Esophagus muscularis mucosa (tissue), 4 donors: ENCODE results near the gene VAV1. TPM values are rescaled to one million over a fixed set of nuclear protein-coding genes. Genes with fewer than 3 reads are reported as not detected.

Experiments used
- DNase-seq: peaks from one replicate; pipeline ENCODE4 v3.0.0-alpha.2; 2017; ENCODE audit errors: extremely low spot score
- H3K27ac ChIP-seq, 4 donors: fragments of 200-600 bp; sonication (generic); replicated peaks in 1 of 4; 1 replicate in 3 of 4; 2 replicates in 1 of 4; pipeline ENCODE4 v1.5.1; 2016 to 2019; ENCODE audit warnings: mild to moderate bottlenecking in 1 of 4
- H3K27me3 ChIP-seq, 4 donors: fragments of 200-600 bp; sonication (generic); one replicate each; pipeline versions ENCODE4 v1.5.1 to v1.6.0; 2016 to 2019
- H3K36me3 ChIP-seq, 4 donors: fragments of 200-600 bp; sonication (generic); one replicate each; pipeline ENCODE4 v1.5.1; 2016 to 2019
- H3K4me1 ChIP-seq, 4 donors: fragments of 200-600 bp; sonication (generic); one replicate each; pipeline ENCODE4 v1.5.1; 2016 to 2019
- H3K4me3 ChIP-seq, 4 donors: fragments of 200-600 bp; sonication (generic); 1 replicate in 2 of 4; 2 replicates in 2 of 4; pipeline ENCODE4 v1.5.1; 2016 to 2019; ENCODE audit warnings: mild to moderate bottlenecking in 4 of 4, moderate library complexity in 1 of 4
- H3K9me3 ChIP-seq, 4 donors: fragments of 200-600 bp; sonication (generic); 1 replicate in 3 of 4; 2 replicates in 1 of 4; pipeline ENCODE4 v1.5.1; 2016 to 2019
- CTCF ChIP-seq, 3 experiments: fragments of 200-600 bp in 2 of 3; fragments of 450-650 bp in 1 of 3; sonication (generic) in 2 of 3; IDR thresholded peaks; one replicate each; pipeline ENCODE4 v1.5.1; 2017 to 2019; ENCODE audit warnings: antibody characterized with exemption in 3 of 3, mild to moderate bottlenecking in 2 of 3, moderate library complexity in 1 of 3
- EP300 ChIP-seq: sonication (generic); formaldehyde crosslinking; IDR thresholded peaks from one replicate; pipeline ENCODE4 v1.6.1; 2017; ENCODE audit warnings: antibody characterized with exemption
- POLR2A ChIP-seq: fragments of 450-650 bp; IDR thresholded peaks from one replicate; pipeline ENCODE4 v1.6.1; 2017; ENCODE audit warnings: antibody characterized with exemption, moderate library complexity, mild to moderate bottlenecking, low read depth
- POLR2AphosphoS5 ChIP-seq, 2 donors: sonication (generic); formaldehyde crosslinking; IDR thresholded peaks; one replicate each; pipeline ENCODE4 v1.6.1; 2017; ENCODE audit warnings: antibody characterized with exemption in 2 of 2
- WGBS: methylation state at CpG from one replicate; pipeline ENCODE4 v1.1.5; 2018; 5-methylcytosine and 5-hydroxymethylcytosine counted together
- intact Hi-C: fragments of 100-400 bp; cut with DNase I; formaldehyde crosslinking; loops from one replicate; pipeline ENCODE4 v1.15.1; 2023
- total RNA-seq, 4 donors: library from RNA; depleted of rRNA; stranded (reverse); fragments of >200 nt; gene quantifications; one replicate each; pipeline versions ENCODE4 v1.1.0 to v1.2.1, GENCODE V29; 2016

VAV1 gene
- total RNA-seq, 4 donors from 2014 or later, result 2.9 to 8.0 (median 4.1) TPM

DNA sequence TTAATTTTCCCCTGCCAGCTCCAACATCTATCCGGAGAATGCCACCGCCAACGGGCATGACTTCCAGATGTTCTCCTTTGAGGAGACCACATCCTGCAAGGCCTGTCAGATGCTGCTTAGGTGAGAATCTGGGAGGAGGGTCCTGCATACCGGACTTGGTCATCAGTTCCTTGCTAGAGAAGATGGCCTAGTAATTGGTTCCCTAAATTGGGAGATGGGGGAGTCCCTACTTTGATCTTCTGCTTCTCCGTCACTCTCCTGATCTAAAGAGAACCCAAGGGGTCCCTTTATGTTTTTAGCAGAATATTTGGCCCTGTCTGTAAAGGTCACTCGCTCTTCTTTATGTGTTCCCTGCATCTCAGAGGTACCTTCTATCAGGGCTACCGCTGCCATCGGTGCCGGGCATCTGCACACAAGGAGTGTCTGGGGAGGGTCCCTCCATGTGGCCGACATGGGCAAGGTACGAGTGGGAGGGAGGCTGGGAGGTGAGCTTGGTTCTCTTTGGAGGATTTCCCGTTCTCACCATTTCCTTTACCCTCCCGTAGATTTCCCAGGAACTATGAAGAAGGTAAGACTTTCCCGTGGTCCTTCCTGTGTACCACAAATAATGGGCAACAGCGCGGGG, 60.8 kb downstream of the VAV1 start:
- no peak overlapping the region for H3K27ac ChIP-seq
- H3K4me3 ChIP-seq, result no peak overlapping the region
- intact Hi-C loops, result no loop called here
- H3K9me3 ChIP-seq, result no peaks in the 10 kb centered on the region
- 91% methylated on average over 16 of the region's 16 CpGs for WGBS
- DNase-seq, result no peak
- peaks cover 0 to 29% (median 3%) of the 10 kb centered on the region in 4 donors for H3K27me3 ChIP-seq
- TF ChIP-seq POLR2A (no peak), EP300 (no peak), CTCF (IDR thresholded peaks at IDR 0.05) (no peak), POLR2AphosphoS5 (IDR thresholded peaks at IDR 0.05) (no peak)
- no peaks in the 10 kb centered on the region for H3K36me3 ChIP-seq
- H3K4me1 ChIP-seq, result no peaks in the 10 kb centered on the region

DNA sequence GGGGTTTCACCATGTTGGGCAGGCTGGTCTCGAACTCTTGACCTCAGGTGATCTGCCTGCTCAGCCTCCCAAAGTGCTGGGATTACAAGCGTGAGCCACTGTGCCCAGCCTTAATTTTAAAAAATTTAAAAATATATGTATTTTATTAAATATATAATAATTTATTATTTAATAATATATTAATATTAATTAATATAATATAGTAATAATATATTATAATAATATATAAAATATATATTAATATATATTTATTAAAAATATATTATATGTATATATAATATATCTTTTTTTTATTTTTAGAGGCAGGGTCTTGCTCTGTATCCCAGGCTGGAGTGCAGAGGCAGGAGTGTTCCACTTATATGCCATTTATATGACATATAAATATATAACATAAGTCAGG, 61.9 kb downstream of the VAV1 start:
- H3K27ac ChIP-seq, result no peak overlapping the region
- no peaks in the 10 kb centered on the region for H3K4me1 ChIP-seq
- TF ChIP-seq EP300 (no peak), POLR2A (no peak), CTCF (IDR thresholded peaks at IDR 0.05) (no peak)
- no peak for DNase-seq
- no peaks in the 10 kb centered on the region for H3K36me3 ChIP-seq
- intact Hi-C loops, result no loop called here
- WGBS, result 87% methylated on average over 2 of the region's 2 CpGs
- peaks cover 0 to 17% (median 0%) of the 10 kb centered on the region in 4 donors for H3K27me3 ChIP-seq
- no peak overlapping the region for H3K4me3 ChIP-seq
- H3K9me3 ChIP-seq, result no peaks in the 10 kb centered on the region

DNA sequence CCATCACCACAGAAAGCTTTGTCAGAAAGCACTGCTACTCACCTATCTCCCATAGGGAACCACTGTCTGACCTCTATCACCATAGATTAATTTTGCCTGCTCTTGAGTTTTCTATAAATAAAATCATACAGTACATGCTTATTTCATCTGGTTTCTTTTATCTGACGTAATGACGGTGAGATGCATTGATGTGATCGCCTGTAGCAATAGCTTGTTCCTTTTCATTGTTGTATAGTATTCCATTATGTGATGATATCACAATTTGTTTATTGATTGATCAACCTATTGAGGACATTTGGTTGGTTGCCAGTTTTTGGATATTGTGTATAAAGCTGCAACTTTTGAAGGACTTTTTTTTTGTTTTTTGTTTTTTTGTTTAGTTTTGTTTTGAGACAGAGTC, 63.0 kb downstream of the VAV1 start:
- TF ChIP-seq CTCF (IDR thresholded peaks at IDR 0.05), result no peak
- TF ChIP-seq POLR2A, result no peak
- no peak for TF ChIP-seq EP300
- TF ChIP-seq POLR2AphosphoS5 (IDR thresholded peaks at IDR 0.05), result no peak
- no peak overlapping the region for H3K27ac ChIP-seq
- no peaks in the 10 kb centered on the region for H3K36me3 ChIP-seq
- no peak overlapping the region for H3K4me3 ChIP-seq
- H3K9me3 ChIP-seq, result no peaks in the 10 kb centered on the region
- H3K4me1 ChIP-seq, result no peaks in the 10 kb centered on the region
- intact Hi-C loops, result no loop called here
- H3K27me3 ChIP-seq, result peaks cover 0 to 13% (median 0%) of the 10 kb centered on the region in 4 donors
- 87% methylated on average over 3 of the region's 3 CpGs for WGBS
- DNase-seq, result no peak

DNA sequence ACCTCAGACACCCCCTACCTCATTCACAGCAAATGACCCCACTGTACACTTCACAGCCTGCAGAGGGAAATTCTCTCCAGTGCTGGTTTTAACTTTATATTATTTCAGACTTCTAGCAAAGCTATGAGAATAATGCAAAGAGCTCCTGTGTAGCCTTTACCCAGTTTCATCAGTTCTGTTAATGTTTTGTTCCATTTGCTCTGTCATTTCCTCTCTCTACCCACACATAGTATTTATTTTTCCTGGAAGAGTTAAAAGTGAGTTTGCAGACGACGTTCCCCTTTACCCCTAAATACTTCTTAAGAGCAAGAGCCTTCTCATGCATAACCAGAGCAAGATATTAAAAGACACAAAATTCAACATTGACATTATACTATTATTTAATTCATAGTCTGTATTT, 65.0 kb downstream of the VAV1 start:
- WGBS, result 35% methylated on average over 2 of the region's 2 CpGs
- no peak for DNase-seq
- Histone ChIP-seq H3K36me3 (no peaks in the 10 kb centered on the region), H3K27ac (no peak overlapping the region), H3K9me3 (no peaks in the 10 kb centered on the region), H3K27me3 (peaks cover 0 to 7% (median 0%) of the 10 kb centered on the region in 4 donors), H3K4me1 (no peaks in the 10 kb centered on the region), H3K4me3 (no peak overlapping the region)
- intact Hi-C loops, result no loop called here
- no peak for TF ChIP-seq POLR2AphosphoS5 (IDR thresholded peaks at IDR 0.05)
- no peak for TF ChIP-seq POLR2A
- TF ChIP-seq EP300, result no peak
- TF ChIP-seq CTCF (IDR thresholded peaks at IDR 0.05), result no peak

DNA sequence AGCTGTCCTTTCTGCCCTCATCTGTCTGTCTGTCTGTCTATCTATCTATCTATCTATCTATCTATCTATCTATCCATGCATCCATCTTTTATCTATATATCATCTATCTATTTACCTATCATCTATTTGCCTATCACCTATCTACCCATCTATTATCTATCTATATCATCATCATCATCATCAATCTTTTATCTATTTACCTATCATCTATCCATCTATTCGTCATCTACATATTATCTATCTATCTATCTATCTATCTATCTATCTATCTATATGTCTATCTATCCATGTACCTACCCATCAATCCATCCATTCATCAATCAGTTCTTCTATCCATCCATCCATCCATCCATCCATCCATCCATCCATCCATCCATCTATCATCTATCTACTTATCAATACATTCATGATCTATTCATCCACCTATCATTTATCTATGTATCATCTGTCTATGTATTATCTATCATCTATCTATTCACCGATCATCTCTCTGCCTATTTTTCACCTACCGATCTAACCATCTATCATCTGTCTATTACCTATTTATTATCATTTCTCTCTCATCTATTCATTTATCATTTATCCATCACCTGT, 65.7 kb downstream of the VAV1 start:
- Histone ChIP-seq H3K4me3 (no peak overlapping the region), H3K27ac (no peak overlapping the region), H3K4me1 (no peaks in the 10 kb centered on the region), H3K9me3 (no peaks in the 10 kb centered on the region), H3K36me3 (no peaks in the 10 kb centered on the region), H3K27me3 (peaks cover 0 to 9% (median 0%) of the 10 kb centered on the region in 4 donors)
- no peak for DNase-seq
- no peak for TF ChIP-seq POLR2A
- TF ChIP-seq EP300, result no peak
- TF ChIP-seq CTCF (IDR thresholded peaks at IDR 0.05), result no peak
- TF ChIP-seq POLR2AphosphoS5 (IDR thresholded peaks at IDR 0.05), result no peak
- intact Hi-C loops, result no loop called here
- 90% methylated on average over 3 of the region's 3 CpGs for WGBS
